Panc1 (cell line): ENCODE results near the gene ATM. TPM values are rescaled to one million over a fixed set of nuclear protein-coding genes. Genes with fewer than 3 reads are reported as not detected.

ENCODE experiments used
- ATAC-seq: fragments of 200-7000 bp; cut with Tn5 transposase; 2 replicates; pipeline ENCODE4 v1.9.1; 2020; ENCODE audit warnings: mild to moderate bottlenecking, moderate library complexity
- BruUV-seq: library from RNA; stranded (reverse); fragments of 400-500 nt; replicated peaks from 2 replicates; lab custom pipeline; 2021; lab: Mats Ljungman, UMichigan
- CTCF ChIA-PET: fragments of 300-600 bp; sonication (Branson Sonifier 250); formaldehyde crosslinking; loops from one replicate; lab custom pipeline; 2022; ENCODE audit warnings: antibody characterized with exemption; lab: Charles Lee
- POLR2A ChIA-PET: fragments of 300-600 bp; sonication (Branson Sonifier 250); formaldehyde crosslinking; loops from one replicate; lab custom pipeline; 2022; ENCODE audit warnings: antibody characterized with exemption; lab: Charles Lee
- DNase-seq: peaks from one replicate; pipeline ENCODE4 v3.0.0-alpha.2; 2010; ENCODE audit warnings: low read depth, low spot score
- H3K27ac ChIP-seq: 2 replicates; pipeline ENCODE4 v1.5.1; 2011; ENCODE audit warnings: mild to moderate bottlenecking, low read length, inconsistent platforms
- H3K27me3 ChIP-seq: fragments of 200-500 bp; sonication (Bioruptor generic); 2 replicates; pipeline ENCODE4 v1.6.0; 2014; ENCODE audit warnings: low read length, inconsistent platforms; ENCODE audit not compliant: control insufficient read depth, insufficient read depth
- H3K36me3 ChIP-seq: fragments of 200-500 bp; sonication (Bioruptor generic); 2 replicates; pipeline ENCODE4 v1.5.1; 2014; ENCODE audit warnings: inconsistent platforms, mild to moderate bottlenecking, low read length, moderate library complexity; ENCODE audit not compliant: control insufficient read depth, insufficient read depth
- H3K4me1 ChIP-seq: 2 replicates; pipeline ENCODE4 v1.5.1; 2011; ENCODE audit warnings: inconsistent platforms, mild to moderate bottlenecking, low read length, moderate library complexity; ENCODE audit not compliant: control insufficient read depth, insufficient read depth
- H3K4me3 ChIP-seq, 2 experiments: 2 replicates each; pipeline ENCODE4 v1.5.1; 2011 to 2012; ENCODE audit warnings: low read depth in 2 of 2, low read length in 2 of 2, mild to moderate bottlenecking in 2 of 2, inconsistent platforms in 1 of 2, moderate library complexity in 1 of 2
- H3K9me3 ChIP-seq: fragments of 200-500 bp; sonication (Bioruptor generic); 2 replicates; pipeline ENCODE4 v1.5.1; 2014; ENCODE audit warnings: low read depth, mild to moderate bottlenecking, inconsistent platforms, low read length, moderate library complexity; ENCODE audit not compliant: control insufficient read depth, insufficient read depth
- POLR2AphosphoS5 ChIP-seq: IDR thresholded peaks from 2 replicates; pipeline ENCODE4 v1.6.1; 2012; ENCODE audit warnings: mild to moderate bottlenecking, low read depth, low read length, moderate library complexity
- SIN3A ChIP-seq: IDR thresholded peaks from 2 replicates; pipeline ENCODE4 v1.6.1; 2012; ENCODE audit warnings: low read depth, mild to moderate bottlenecking, low read length, moderate library complexity, borderline replicate concordance; ENCODE audit not compliant: insufficient read depth
- TCF7L2 ChIP-seq: IDR thresholded peaks from 2 replicates; pipeline ENCODE4 v1.6.1; 2011; ENCODE audit warnings: mild to moderate bottlenecking, low read depth, low read length, inconsistent platforms
- in situ Hi-C: cut with HindIII; loops from 2 replicates; pipeline ENCODE4 v1.10.0; 2016; ENCODE audit warnings: low sequenced_read_pairs, low pct_unique_long_range_greater_than_20kb
- intact Hi-C: fragments of 100-400 bp; cut with micrococcal nuclease; formaldehyde crosslinking; loops from one replicate; pipeline ENCODE4 v1.10.0; 2022; ENCODE audit not compliant: unreplicated experiment
- total RNA-seq: library from RNA; stranded (reverse); gene quantifications from one replicate; pipeline ENCODE4 v1.2.1, GENCODE V29; 2021; ENCODE audit not compliant: unreplicated experiment
- TF ChIP-seq, protein P1 (sequence below), 2 experiments: IDR thresholded peaks; 2 replicates each; pipeline ENCODE4 v1.6.1; 2011 to 2012; ENCODE audit warnings: low read depth in 2 of 2, control low read depth in 1 of 2, low read length in 1 of 2, mild to moderate bottlenecking in 1 of 2, moderate library complexity in 1 of 2; ENCODE audit not compliant: insufficient read depth in 1 of 2
- TF ChIP-seq, protein P2 (sequence below): fragments of 450-650 bp; IDR thresholded peaks from 2 replicates; pipeline ENCODE4 v1.5.1; 2017; ENCODE audit warnings: mild to moderate bottlenecking

Gene ATM
- total RNA-seq, 1 experiment from 2014 or later, result 95.6 TPM

DNA sequence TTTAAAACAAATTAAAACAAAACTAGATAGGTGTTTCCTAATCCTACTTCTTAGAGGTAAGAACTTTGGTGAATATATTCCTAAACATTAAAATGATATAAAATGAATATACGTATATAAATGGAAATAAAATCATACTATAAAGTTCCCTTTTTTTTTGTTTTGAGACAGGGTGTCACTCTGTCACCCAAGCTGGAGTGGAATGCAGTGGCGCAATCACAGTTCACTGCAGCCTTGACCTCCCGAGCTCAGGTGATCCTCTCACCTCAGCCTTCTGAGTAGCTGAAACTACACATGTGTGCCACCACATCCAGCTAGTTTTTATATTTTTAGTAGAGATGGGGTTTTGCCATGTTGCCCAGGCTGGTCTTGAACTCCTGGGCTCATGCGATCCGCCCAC is 45.3 kb upstream of the ATM start:
- no TSS peak for BruUV-seq
- ATAC-seq (no peak), DNase-seq (no peak)
- Histone ChIP-seq H3K9me3 (no peaks in the 10 kb centered on the region), H3K27me3 (no peaks in the 10 kb centered on the region), H3K4me3 (no peak overlapping the region), H3K27ac (no peak overlapping the region), H3K36me3 (peaks cover 13% of the 10 kb centered on the region; the same call in 1 of the 2 replicates), H3K4me1 (no peaks in the 10 kb centered on the region)
- ChIA-PET POLR2A (no interaction called here), CTCF (no interaction called here)
- in situ Hi-C loops (no loop called here), intact Hi-C loops (no loop called here)
- TF ChIP-seq SIN3A, result no peak
- TF ChIP-seq, protein P1, sequence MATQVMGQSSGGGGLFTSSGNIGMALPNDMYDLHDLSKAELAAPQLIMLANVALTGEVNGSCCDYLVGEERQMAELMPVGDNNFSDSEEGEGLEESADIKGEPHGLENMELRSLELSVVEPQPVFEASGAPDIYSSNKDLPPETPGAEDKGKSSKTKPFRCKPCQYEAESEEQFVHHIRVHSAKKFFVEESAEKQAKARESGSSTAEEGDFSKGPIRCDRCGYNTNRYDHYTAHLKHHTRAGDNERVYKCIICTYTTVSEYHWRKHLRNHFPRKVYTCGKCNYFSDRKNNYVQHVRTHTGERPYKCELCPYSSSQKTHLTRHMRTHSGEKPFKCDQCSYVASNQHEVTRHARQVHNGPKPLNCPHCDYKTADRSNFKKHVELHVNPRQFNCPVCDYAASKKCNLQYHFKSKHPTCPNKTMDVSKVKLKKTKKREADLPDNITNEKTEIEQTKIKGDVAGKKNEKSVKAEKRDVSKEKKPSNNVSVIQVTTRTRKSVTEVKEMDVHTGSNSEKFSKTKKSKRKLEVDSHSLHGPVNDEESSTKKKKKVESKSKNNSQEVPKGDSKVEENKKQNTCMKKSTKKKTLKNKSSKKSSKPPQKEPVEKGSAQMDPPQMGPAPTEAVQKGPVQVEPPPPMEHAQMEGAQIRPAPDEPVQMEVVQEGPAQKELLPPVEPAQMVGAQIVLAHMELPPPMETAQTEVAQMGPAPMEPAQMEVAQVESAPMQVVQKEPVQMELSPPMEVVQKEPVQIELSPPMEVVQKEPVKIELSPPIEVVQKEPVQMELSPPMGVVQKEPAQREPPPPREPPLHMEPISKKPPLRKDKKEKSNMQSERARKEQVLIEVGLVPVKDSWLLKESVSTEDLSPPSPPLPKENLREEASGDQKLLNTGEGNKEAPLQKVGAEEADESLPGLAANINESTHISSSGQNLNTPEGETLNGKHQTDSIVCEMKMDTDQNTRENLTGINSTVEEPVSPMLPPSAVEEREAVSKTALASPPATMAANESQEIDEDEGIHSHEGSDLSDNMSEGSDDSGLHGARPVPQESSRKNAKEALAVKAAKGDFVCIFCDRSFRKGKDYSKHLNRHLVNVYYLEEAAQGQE (IDR thresholded peaks at IDR 0.05; ENCODE audit: insufficient read depth in 1 of 2, low read depth in 2 of 2, low read length in 1 of 2), result no peak
- no peak for TF ChIP-seq TCF7L2
- TF ChIP-seq, protein P2, sequence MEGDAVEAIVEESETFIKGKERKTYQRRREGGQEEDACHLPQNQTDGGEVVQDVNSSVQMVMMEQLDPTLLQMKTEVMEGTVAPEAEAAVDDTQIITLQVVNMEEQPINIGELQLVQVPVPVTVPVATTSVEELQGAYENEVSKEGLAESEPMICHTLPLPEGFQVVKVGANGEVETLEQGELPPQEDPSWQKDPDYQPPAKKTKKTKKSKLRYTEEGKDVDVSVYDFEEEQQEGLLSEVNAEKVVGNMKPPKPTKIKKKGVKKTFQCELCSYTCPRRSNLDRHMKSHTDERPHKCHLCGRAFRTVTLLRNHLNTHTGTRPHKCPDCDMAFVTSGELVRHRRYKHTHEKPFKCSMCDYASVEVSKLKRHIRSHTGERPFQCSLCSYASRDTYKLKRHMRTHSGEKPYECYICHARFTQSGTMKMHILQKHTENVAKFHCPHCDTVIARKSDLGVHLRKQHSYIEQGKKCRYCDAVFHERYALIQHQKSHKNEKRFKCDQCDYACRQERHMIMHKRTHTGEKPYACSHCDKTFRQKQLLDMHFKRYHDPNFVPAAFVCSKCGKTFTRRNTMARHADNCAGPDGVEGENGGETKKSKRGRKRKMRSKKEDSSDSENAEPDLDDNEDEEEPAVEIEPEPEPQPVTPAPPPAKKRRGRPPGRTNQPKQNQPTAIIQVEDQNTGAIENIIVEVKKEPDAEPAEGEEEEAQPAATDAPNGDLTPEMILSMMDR, result no peak
- TF ChIP-seq POLR2AphosphoS5, result no peak

DNA sequence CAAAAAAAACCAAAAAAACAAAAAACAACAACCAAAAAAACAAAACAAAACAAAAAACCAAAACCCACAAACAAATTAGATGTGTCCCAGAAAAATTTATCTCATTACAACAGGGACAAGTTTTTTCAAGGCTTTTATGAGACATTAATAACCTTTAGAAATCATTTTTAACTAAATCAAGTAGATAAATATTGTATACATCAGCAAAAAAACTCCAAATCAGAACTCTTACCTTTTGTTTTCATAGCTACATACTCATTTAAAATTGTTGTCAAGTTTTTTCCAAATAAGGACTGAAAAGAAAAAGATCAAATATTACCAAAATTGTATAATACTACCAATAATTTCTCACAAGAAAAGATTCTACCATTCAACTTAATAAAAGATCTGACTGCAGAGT is 29.1 kb upstream of the ATM start:
- Histone ChIP-seq H3K4me3 (no peak overlapping the region), H3K9me3 (no peaks in the 10 kb centered on the region), H3K27me3 (no peaks in the 10 kb centered on the region), H3K36me3 (peaks cover 8% of the 10 kb centered on the region; the same call in 1 of the 2 replicates), H3K27ac (no peak overlapping the region), H3K4me1 (no peaks in the 10 kb centered on the region)
- DNase-seq, result no peak
- no TSS peak for BruUV-seq
- in situ Hi-C loops, result no loop called here
- no peak for ATAC-seq
- TF ChIP-seq TCF7L2 (no peak), POLR2AphosphoS5 (no peak), SIN3A (no peak)
- TF ChIP-seq, protein P1 (IDR thresholded peaks at IDR 0.05; ENCODE audit: insufficient read depth in 1 of 2, low read depth in 2 of 2, low read length in 1 of 2), result no peak
- TF ChIP-seq, protein P2, result no peak
- POLR2A ChIA-PET, result interaction anchor here (0.6 to 0.7 kb wide), 2 partner anchors 15 to 118 kb away, joined by 3 read pairs; no protein-coding TSS in a partner anchor
- intact Hi-C loops, result no loop called here
- CTCF ChIA-PET, result no interaction called here
